Suprapubic skin (tissue), 4 donors: ENCODE measurements around the gene FBN1. TPM values are rescaled to one million over a fixed set of nuclear protein-coding genes. Genes with fewer than 3 reads are reported as not detected.
A peak's percentile ranks its signal among the peaks of the same experiment; 100 is the strongest.

Experiments used
- DNase-seq, 2 donors: peaks; one replicate each; pipeline ENCODE4 v3.0.0-alpha.2; 2019; ENCODE audit warnings: low spot score in 2 of 2
- H3K27ac ChIP-seq: fragments of 200-600 bp; sonication (generic); one replicate; pipeline ENCODE4 v1.5.1; 2019
- H3K27me3 ChIP-seq: fragments of 200-600 bp; sonication (generic); one replicate; pipeline ENCODE4 v1.5.1; 2019
- H3K36me3 ChIP-seq: fragments of 200-600 bp; sonication (generic); one replicate; pipeline ENCODE4 v1.5.1; 2019
- H3K4me1 ChIP-seq: fragments of 200-600 bp; sonication (generic); one replicate; pipeline ENCODE4 v1.5.1; 2019
- H3K4me3 ChIP-seq: fragments of 200-600 bp; sonication (generic); one replicate; pipeline ENCODE4 v1.5.1; 2019; ENCODE audit warnings: mild to moderate bottlenecking
- H3K9me3 ChIP-seq: fragments of 200-600 bp; sonication (generic); one replicate; pipeline ENCODE4 v1.5.1; 2019
- CTCF ChIP-seq, 2 donors: fragments of 200-600 bp in 1 of 2; fragments of 450-650 bp in 1 of 2; sonication (generic) in 1 of 2; IDR thresholded peaks; one replicate each; pipeline ENCODE4 v1.5.1; 2016 to 2019; ENCODE audit warnings: antibody characterized with exemption in 2 of 2, mild to moderate bottlenecking in 1 of 2, moderate library complexity in 1 of 2
- EP300 ChIP-seq: sonication (generic); formaldehyde crosslinking; IDR thresholded peaks from one replicate; pipeline ENCODE4 v1.6.1; 2017; ENCODE audit warnings: antibody characterized with exemption
- POLR2A ChIP-seq, 2 donors: fragments of 450-650 bp; IDR thresholded peaks; one replicate each; pipeline ENCODE4 v1.6.1; 2017; ENCODE audit warnings: antibody characterized with exemption in 2 of 2, mild to moderate bottlenecking in 2 of 2, moderate library complexity in 2 of 2
- POLR2AphosphoS5 ChIP-seq, 3 donors: sonication (generic); formaldehyde crosslinking; IDR thresholded peaks; one replicate each; pipeline ENCODE4 v1.6.1; 2017; ENCODE audit warnings: antibody characterized with exemption in 3 of 3
- WGBS: methylation state at CpG from one replicate; pipeline ENCODE4 v1.1.5; 2018; 5-methylcytosine and 5-hydroxymethylcytosine counted together
- total RNA-seq, 4 donors: library from RNA; depleted of rRNA; stranded (reverse); fragments of >200 nt; gene quantifications; one replicate each; pipeline ENCODE4 v1.1.0, GENCODE V29; 2016

The FBN1 gene
- total RNA-seq, 4 donors from 2014 or later = 12.6 to 24.6 (median 21.0) TPM

- Histone ChIP-seq H3K27ac (no peak overlapping the region), H3K27me3 (peaks cover 3% of the 10 kb centered on the region), H3K4me1 (peaks cover 11% of the 10 kb centered on the region), H3K36me3 (no peaks in the 10 kb centered on the region), H3K4me3 (no peak overlapping the region), H3K9me3 (no peaks in the 10 kb centered on the region)
- TF ChIP-seq POLR2A (IDR thresholded peaks at IDR 0.05) = no peak
- TF ChIP-seq EP300 = no peak
- TF ChIP-seq CTCF (IDR thresholded peaks at IDR 0.05) = no peak
- 83% methylated on average over 2 of the region's 2 CpGs for whole genome bisulfite sequencing
- no peak for DNase-seq
Observed at GRCh38 chr15:48650931-48651330, 5.4 kb upstream of the FBN1 start.

DNA sequence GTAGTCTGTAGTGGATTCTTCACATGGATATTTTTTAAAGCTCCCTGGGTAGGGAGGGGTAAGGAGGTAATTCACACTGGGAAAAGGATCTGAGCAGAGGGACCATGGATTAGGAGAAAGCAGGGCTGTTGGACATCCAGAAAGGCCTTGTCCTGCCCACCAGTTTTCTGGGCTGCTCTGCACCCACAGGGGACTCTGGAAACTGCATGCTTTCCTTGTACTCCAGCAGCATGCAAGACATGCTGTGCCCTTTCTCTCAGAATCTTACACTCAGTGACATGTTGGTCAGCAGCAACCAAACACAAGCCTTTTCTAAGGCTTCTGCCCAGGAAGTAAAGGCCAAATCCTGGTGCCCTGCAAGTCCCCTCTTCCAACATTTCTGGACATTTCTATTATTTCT is 2.5 kb upstream of the FBN1 start:
- no peaks in the 10 kb centered on the region for H3K36me3 ChIP-seq
- no peak overlapping the region for H3K27ac ChIP-seq
- H3K4me1 ChIP-seq = peaks cover 18% of the 10 kb centered on the region
- no peak for DNase-seq
- H3K4me3 ChIP-seq = no peak overlapping the region
- H3K27me3 ChIP-seq = peaks cover 24% of the 10 kb centered on the region
- TF ChIP-seq POLR2AphosphoS5 (IDR thresholded peaks at IDR 0.05) (no peak), POLR2A (IDR thresholded peaks at IDR 0.05) (no peak), EP300 (no peak), CTCF (IDR thresholded peaks at IDR 0.05) (no peak)
- H3K9me3 ChIP-seq = no peaks in the 10 kb centered on the region

DNA sequence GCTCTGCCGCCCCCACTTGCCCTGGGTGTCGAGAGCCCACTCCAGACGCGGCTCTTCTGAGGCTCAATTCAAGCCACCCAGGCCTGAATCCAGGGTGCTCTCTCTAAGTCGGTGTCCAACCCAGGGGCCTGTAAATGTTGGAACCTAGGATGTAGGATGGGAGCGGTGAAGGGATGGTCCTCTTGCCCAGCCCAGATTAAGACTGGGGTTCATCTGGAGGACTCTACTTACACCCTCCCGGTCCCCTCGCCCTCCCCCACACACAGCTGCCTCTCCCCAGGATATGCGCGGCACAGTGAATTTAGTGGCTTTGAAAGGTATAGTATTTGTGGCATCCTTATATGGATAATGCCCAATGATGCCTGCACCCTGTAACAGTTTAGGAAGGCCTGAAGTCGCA is 822 bp upstream of the FBN1 start:
- peak overlapping the region; percentile 78 for H3K4me3 ChIP-seq
- DNase-seq = no peak
- 83% methylated on average over 6 of the region's 11 CpGs for WGBS
- TF ChIP-seq POLR2AphosphoS5 (IDR thresholded peaks at IDR 0.05) (no peak), CTCF (IDR thresholded peaks at IDR 0.05) (no peak), EP300 (no peak), POLR2A (IDR thresholded peaks at IDR 0.05) (no peak)
- peaks cover 24% of the 10 kb centered on the region for H3K27me3 ChIP-seq
- no peaks in the 10 kb centered on the region for H3K36me3 ChIP-seq
- peaks cover 27% of the 10 kb centered on the region for H3K4me1 ChIP-seq
- H3K27ac ChIP-seq = peak overlapping the region; percentile 86
- no peaks in the 10 kb centered on the region for H3K9me3 ChIP-seq

DNA sequence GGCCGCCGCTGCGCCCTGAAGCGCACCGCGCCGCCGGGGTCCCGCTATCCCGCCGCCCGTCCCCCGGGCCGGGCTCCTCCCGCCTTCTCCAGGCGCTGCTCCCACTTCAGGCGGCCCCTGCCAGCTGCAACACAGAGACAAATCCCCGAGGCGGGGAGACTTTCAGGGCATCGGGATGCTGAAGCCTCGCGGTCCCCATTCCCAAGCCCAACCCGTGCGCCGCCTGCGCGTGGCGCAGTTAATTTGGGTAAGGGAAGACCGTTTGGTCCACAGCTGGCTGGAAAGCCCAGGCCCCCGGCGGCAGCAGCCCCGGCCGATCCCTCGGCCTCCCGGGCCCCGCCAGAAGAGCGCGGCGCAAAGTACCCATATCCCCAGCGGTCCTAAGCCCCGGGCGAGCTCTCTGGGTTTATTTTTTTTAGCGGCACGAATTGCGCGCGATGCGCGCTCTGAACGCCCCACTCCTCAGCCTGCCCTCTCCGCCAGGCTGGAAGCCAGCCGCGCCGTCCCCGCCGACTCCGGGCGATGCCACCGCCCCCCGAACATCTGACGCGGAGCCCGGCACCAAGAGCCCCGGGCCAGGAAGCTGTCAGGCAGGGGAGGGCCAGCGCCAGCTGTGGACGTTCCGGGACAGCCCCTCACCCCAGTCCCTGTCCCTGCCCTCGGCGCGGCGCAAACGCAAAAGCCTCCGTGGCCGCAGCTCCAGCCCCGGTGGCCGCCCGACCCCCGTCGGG is 517 bp downstream of the FBN1 start:
- peaks cover 24% of the 10 kb centered on the region for H3K27me3 ChIP-seq
- peak overlapping the region; percentile 78 for H3K4me3 ChIP-seq
- peaks cover 30% of the 10 kb centered on the region for H3K4me1 ChIP-seq
- WGBS = under 1% methylated on average over 44 of the region's 79 CpGs
- H3K9me3 ChIP-seq = no peaks in the 10 kb centered on the region
- H3K36me3 ChIP-seq = no peaks in the 10 kb centered on the region
- DNase-seq = peak in 1 of 2 donors; percentile 78
- peak overlapping the region; percentile 86 for H3K27ac ChIP-seq
- no peak for TF ChIP-seq POLR2A (IDR thresholded peaks at IDR 0.05)
- TF ChIP-seq POLR2AphosphoS5 (IDR thresholded peaks at IDR 0.05) = peak in 1 of 3 donors; percentile 14

GRCh38 chr15:48644467-48644826 is 1.1 kb downstream of the FBN1 start:
- peaks cover 24% of the 10 kb centered on the region for H3K27me3 ChIP-seq
- H3K4me3 ChIP-seq = peak overlapping the region; percentile 78
- H3K9me3 ChIP-seq = no peaks in the 10 kb centered on the region
- WGBS = 1% methylated on average over 12 of the region's 26 CpGs
- H3K27ac ChIP-seq = peak overlapping the region; percentile 86
- peaks cover 30% of the 10 kb centered on the region for H3K4me1 ChIP-seq
- TF ChIP-seq CTCF (IDR thresholded peaks at IDR 0.05) (no peak), EP300 (no peak), POLR2AphosphoS5 (IDR thresholded peaks at IDR 0.05) (no peak), POLR2A (IDR thresholded peaks at IDR 0.05) (no peak)
- DNase-seq = peak in 1 of 2 donors; percentile 71
- no peaks in the 10 kb centered on the region for H3K36me3 ChIP-seq
